ENCODE data around the gene WLS.

- TF ChIP-seq CTCF (IDR thresholded peaks at IDR 0.05) (no peak), POLR2A (IDR thresholded peaks at IDR 0.05) (no peak)
These were observed 119.5 kb downstream of the WLS start for GRCh38 chr1:68112835-68113243.
